ENCODE results near the gene TPCN1. TPM values are rescaled to one million over a fixed set of nuclear protein-coding genes. Genes with fewer than 3 reads are reported as not detected.

Gene TPCN1
- total RNA-seq, 4 donors from 2014 or later: 27.6 to 82.3 (median 46.3) TPM

GRCh38 chr12:113186666-113187325 lies 34.5 kb upstream of the TPCN1 start:
- TF ChIP-seq, protein P1, sequence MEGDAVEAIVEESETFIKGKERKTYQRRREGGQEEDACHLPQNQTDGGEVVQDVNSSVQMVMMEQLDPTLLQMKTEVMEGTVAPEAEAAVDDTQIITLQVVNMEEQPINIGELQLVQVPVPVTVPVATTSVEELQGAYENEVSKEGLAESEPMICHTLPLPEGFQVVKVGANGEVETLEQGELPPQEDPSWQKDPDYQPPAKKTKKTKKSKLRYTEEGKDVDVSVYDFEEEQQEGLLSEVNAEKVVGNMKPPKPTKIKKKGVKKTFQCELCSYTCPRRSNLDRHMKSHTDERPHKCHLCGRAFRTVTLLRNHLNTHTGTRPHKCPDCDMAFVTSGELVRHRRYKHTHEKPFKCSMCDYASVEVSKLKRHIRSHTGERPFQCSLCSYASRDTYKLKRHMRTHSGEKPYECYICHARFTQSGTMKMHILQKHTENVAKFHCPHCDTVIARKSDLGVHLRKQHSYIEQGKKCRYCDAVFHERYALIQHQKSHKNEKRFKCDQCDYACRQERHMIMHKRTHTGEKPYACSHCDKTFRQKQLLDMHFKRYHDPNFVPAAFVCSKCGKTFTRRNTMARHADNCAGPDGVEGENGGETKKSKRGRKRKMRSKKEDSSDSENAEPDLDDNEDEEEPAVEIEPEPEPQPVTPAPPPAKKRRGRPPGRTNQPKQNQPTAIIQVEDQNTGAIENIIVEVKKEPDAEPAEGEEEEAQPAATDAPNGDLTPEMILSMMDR (IDR thresholded peaks at IDR 0.05; ENCODE audit: low read depth): no peak

DNA sequence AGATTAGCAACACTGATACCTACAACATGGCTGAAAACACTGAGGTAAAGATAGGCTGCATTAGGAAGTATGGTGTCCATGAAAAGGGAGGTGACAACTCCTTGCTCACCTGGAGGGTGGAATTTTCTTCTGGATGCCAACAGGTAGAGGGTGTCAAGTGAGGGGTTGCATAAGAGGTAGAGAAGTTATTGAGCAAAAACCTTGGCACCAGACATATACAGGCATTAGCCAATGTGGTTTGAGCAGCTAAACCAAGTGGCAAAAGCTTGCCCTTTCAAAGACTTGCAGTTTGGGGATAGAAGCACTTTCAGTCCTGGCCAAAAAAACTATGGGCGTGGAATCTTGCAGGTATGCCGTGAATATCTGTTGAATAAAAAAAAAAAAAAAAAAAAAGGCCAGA lies 31.9 kb upstream of the TPCN1 start:
- TF ChIP-seq, protein P1 (IDR thresholded peaks at IDR 0.05; ENCODE audit: low read depth): no peak

- TF ChIP-seq, protein P1 (IDR thresholded peaks at IDR 0.05; ENCODE audit: low read depth): no peak
Measured at GRCh38 chr12:113190761-113191160, 30.5 kb upstream of the TPCN1 start.

GRCh38 chr12:113191227-113191626 lies 30.0 kb upstream of the TPCN1 start:
- TF ChIP-seq, protein P1 (IDR thresholded peaks at IDR 0.05; ENCODE audit: low read depth): no peak

- TF ChIP-seq, protein P1 (IDR thresholded peaks at IDR 0.05; ENCODE audit: low read depth): no peak
Measured at GRCh38 chr12:113194971-113195391, 26.3 kb upstream of the TPCN1 start.

DNA sequence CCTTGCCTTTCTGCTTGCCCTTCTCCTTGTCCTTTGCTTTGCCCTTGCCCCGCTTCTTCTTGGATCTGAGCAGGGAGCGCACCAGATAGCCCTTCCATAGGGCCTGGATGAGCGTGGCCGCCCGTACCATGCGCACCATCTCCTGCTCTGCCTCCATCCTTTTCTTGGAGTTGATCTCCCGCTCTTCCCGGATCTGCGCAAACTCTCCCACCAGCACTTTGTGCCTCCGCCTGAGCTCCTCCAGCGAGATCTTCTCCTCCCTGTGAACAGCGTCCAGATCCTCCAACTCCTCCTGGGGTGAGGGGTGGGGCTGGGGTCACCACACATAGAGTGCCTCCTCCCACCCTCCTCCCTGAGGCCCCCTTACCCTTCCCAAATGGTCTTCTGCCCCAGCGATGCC lies 25.7 kb upstream of the TPCN1 start:
- TF ChIP-seq, protein P1 (IDR thresholded peaks at IDR 0.05; ENCODE audit: low read depth): no peak

- TF ChIP-seq, protein P1 (IDR thresholded peaks at IDR 0.05; ENCODE audit: low read depth): no peak
Measured at GRCh38 chr12:113196582-113196981, 24.7 kb upstream of the TPCN1 start.

Measured in subcutaneous adipose tissue (tissue), 4 donors.